Ishikawa (cell line): Measurements from ENCODE around the gene CEBPE.

Experiments
- CEBPB ChIP-seq: IDR thresholded peaks from 2 replicates; pipeline ENCODE4 v1.6.1; 2012
- CREB1 ChIP-seq: IDR thresholded peaks from 2 replicates; pipeline ENCODE4 v1.6.1; 2012; ENCODE audit warnings: low read depth
- EGR1 ChIP-seq: IDR thresholded peaks from 2 replicates; pipeline ENCODE4 v1.6.1; 2012
- EP300 ChIP-seq: IDR thresholded peaks from 2 replicates; pipeline ENCODE4 v1.6.1; 2012; ENCODE audit warnings: borderline replicate concordance
- FOXM1 ChIP-seq: IDR thresholded peaks from 2 replicates; pipeline ENCODE4 v1.6.1; 2012; ENCODE audit warnings: low read depth, borderline replicate concordance
- MAX ChIP-seq: IDR thresholded peaks from 2 replicates; pipeline ENCODE4 v1.6.1; 2012
- NFIC ChIP-seq: IDR thresholded peaks from 2 replicates; pipeline ENCODE4 v1.6.1; 2012
- RAD21 ChIP-seq: IDR thresholded peaks from 2 replicates; pipeline ENCODE4 v1.6.1; 2012; ENCODE audit warnings: low read depth
- REST ChIP-seq: IDR thresholded peaks from 2 replicates; pipeline ENCODE4 v1.6.1; 2012; ENCODE audit warnings: low read depth, mild to moderate bottlenecking
- TAF1 ChIP-seq: IDR thresholded peaks from 2 replicates; pipeline ENCODE4 v1.6.1; 2012; ENCODE audit warnings: low read depth, mild to moderate bottlenecking
- TCF12 ChIP-seq: IDR thresholded peaks from 2 replicates; pipeline ENCODE4 v1.6.1; 2012; ENCODE audit warnings: low read depth
- TEAD4 ChIP-seq: IDR thresholded peaks from 2 replicates; pipeline ENCODE4 v1.6.1; 2012
- YY1 ChIP-seq: IDR thresholded peaks from 2 replicates; pipeline ENCODE4 v1.6.1; 2012; ENCODE audit warnings: low read depth
- ZBTB7A ChIP-seq: IDR thresholded peaks from 2 replicates; pipeline ENCODE4 v1.6.1; 2012; ENCODE audit warnings: low read depth
- TF ChIP-seq, protein P1 (sequence below): IDR thresholded peaks from 2 replicates; pipeline ENCODE4 v1.6.1; 2012

The CEBPE gene

GRCh38 chr14:23164250-23164649, 45.2 kb upstream of the CEBPE start:
- TF ChIP-seq CEBPB = no peak
- no peak for TF ChIP-seq ZBTB7A
- no peak for TF ChIP-seq MAX
- no peak for TF ChIP-seq TEAD4
- TF ChIP-seq, protein P1, sequence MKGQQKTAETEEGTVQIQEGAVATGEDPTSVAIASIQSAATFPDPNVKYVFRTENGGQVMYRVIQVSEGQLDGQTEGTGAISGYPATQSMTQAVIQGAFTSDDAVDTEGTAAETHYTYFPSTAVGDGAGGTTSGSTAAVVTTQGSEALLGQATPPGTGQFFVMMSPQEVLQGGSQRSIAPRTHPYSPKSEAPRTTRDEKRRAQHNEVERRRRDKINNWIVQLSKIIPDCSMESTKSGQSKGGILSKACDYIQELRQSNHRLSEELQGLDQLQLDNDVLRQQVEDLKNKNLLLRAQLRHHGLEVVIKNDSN = no peak
- TF ChIP-seq TCF12 = no peak
- no peak for TF ChIP-seq TAF1
- TF ChIP-seq EP300 = no peak
- no peak for TF ChIP-seq EGR1
- TF ChIP-seq FOXM1 = no peak
- no peak for TF ChIP-seq NFIC
- TF ChIP-seq CREB1 = no peak
- no peak for TF ChIP-seq REST

DNA sequence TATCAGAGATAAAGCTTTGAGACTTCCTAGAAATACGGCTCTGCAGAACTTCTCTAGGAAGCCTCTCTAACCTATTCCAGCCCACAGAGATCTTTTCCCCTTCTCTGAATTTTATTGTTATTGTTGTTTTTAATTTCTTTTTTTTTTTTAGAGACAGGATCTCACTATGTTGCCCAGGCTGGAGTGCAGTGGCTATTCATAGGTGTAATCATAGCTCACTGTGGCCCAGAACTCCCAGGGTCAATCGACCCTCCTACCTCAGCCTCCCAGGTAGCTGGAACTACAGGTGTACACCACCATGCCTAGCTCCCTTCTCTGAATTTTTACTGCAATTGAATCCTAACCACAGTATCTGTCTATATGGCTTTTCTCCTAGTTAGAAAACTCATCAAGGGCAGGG, 44.8 kb upstream of the CEBPE start:
- TF ChIP-seq CREB1 (no peak), ZBTB7A (no peak), RAD21 (no peak), YY1 (no peak), EGR1 (no peak), EP300 (no peak), TAF1 (no peak), TCF12 (no peak), NFIC (no peak), REST (no peak), TEAD4 (no peak), CEBPB (no peak), MAX (no peak), FOXM1 (no peak)
- TF ChIP-seq, protein P1 = no peak

DNA sequence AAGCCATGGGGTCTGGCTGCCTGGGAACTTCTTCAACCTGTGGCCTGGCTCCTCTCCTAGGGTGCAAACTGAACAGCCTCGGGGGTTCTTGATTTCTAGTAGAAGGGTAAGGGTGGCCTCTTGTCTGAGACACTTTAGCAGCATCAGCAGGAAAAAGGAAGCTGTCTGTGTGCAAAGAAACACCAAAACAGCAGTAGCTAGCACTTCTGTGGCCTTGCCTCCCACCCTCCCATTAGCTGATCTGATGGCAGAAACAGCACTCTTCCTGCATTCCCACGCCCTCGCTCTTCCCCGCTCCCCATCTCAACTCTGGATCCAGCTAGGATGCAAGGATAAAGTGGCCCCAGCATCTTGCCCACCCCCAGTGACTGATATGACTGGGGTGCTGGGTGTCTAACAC, 43.7 kb upstream of the CEBPE start:
- TF ChIP-seq EP300 (no peak), CEBPB (no peak), CREB1 (no peak), EGR1 (no peak)

DNA sequence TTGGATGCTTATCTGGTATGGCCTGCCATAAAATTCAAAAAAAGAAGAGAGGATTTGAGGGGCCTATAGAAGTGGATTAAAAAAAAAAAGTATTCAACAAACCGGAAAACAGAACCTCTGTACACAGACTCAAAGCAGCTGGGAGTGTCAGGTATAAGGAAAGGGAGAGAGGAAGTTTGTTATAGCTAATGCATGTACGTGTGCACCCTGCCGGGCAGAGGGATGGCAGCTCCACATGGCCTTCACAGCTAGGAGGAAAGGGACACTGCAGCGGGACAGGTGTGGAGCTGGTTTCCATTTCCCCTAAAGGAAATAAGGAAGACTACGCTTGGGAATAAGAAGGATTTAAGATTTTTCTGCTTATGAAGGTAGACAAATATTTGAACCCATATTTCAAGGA, 43.0 kb upstream of the CEBPE start:
- TF ChIP-seq MAX (no peak), RAD21 (no peak), TCF12 (no peak), TAF1 (no peak), ZBTB7A (no peak), CEBPB (no peak), TEAD4 (no peak), FOXM1 (no peak), YY1 (no peak), CREB1 (no peak), EGR1 (no peak), EP300 (no peak), NFIC (no peak), REST (no peak)
- TF ChIP-seq, protein P1 = no peak
